HCT116 (cell line): ENCODE results near the gene INTS14.

Experiments used
- ATF3 ChIP-seq: IDR thresholded peaks from 2 replicates; pipeline ENCODE4 v1.6.1; 2012
- POLR2A ChIP-seq: IDR thresholded peaks from 2 replicates; pipeline ENCODE4 v1.7.0; 2011; ENCODE audit warnings: borderline replicate concordance; ENCODE audit not compliant: insufficient read depth, insufficient read length; ENCODE audit errors: extremely low read depth
- REST ChIP-seq: IDR thresholded peaks from 2 replicates; pipeline ENCODE4 v1.6.1; 2012; ENCODE audit warnings: low read depth
- SP1 ChIP-seq: IDR thresholded peaks from 2 replicates; pipeline ENCODE4 v1.6.1; 2012; ENCODE audit warnings: low read depth
- YY1 ChIP-seq: IDR thresholded peaks from 2 replicates; pipeline ENCODE4 v1.6.1; 2011; ENCODE audit warnings: low read length, low read depth, moderate library complexity, mild to moderate bottlenecking; ENCODE audit not compliant: insufficient replicate concordance; ENCODE audit errors: extremely low read depth
- TF ChIP-seq, protein P1 (sequence below), 3 experiments: fragments of 200-600 bp in 1 of 3; sonication (generic) in 1 of 3; IDR thresholded peaks in 2 of 3; conservative IDR thresholded peaks in 1 of 3; 2 replicates each; pipeline ENCODE4 v1.5.1; 2012 to 2017; ENCODE audit warnings: low read depth in 2 of 3, low read length in 2 of 3, antibody characterized with exemption in 1 of 3, borderline replicate concordance in 1 of 3, control low read depth in 1 of 3, mild to moderate bottlenecking in 1 of 3, mixed read lengths in 1 of 3, mixed run types in 1 of 3, moderate library complexity in 1 of 3; ENCODE audit not compliant: insufficient read depth in 1 of 3

- TF ChIP-seq POLR2A (no peak), YY1 (no peak), REST (no peak), SP1 (no peak), ATF3 (no peak)
- TF ChIP-seq, protein P1, sequence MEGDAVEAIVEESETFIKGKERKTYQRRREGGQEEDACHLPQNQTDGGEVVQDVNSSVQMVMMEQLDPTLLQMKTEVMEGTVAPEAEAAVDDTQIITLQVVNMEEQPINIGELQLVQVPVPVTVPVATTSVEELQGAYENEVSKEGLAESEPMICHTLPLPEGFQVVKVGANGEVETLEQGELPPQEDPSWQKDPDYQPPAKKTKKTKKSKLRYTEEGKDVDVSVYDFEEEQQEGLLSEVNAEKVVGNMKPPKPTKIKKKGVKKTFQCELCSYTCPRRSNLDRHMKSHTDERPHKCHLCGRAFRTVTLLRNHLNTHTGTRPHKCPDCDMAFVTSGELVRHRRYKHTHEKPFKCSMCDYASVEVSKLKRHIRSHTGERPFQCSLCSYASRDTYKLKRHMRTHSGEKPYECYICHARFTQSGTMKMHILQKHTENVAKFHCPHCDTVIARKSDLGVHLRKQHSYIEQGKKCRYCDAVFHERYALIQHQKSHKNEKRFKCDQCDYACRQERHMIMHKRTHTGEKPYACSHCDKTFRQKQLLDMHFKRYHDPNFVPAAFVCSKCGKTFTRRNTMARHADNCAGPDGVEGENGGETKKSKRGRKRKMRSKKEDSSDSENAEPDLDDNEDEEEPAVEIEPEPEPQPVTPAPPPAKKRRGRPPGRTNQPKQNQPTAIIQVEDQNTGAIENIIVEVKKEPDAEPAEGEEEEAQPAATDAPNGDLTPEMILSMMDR (IDR thresholded peaks at IDR 0.05 in 2 of 3, conservative IDR thresholded peaks at IDR 0.05 in 1 of 3; ENCODE audit: borderline replicate concordance in 1 of 3, insufficient read depth in 1 of 3, low read depth in 2 of 3, low read length in 2 of 3), result no peak
Observed at GRCh38 chr15:65584241-65584640, 26.7 kb downstream of the INTS14 start.
